Right atrium auricular region (tissue), 2 donors: ENCODE data around the gene MCEMP1. TPM values are rescaled to one million over a fixed set of nuclear protein-coding genes. Genes with fewer than 3 reads are reported as not detected.

ENCODE experiments used
- DNase-seq: peaks from one replicate; pipeline ENCODE4 v3.0.0-alpha.2; 2019; ENCODE audit warnings: low spot score
- H3K27ac ChIP-seq, 2 donors: fragments of 200-600 bp; sonication (generic); 1 replicate in 1 of 2; 2 replicates in 1 of 2; pipeline ENCODE4 v1.5.1; 2016 to 2019
- H3K27me3 ChIP-seq, 2 donors: fragments of 200-600 bp; sonication (generic); one replicate each; pipeline versions ENCODE4 v1.5.1 to v1.6.0; 2017 to 2019
- H3K36me3 ChIP-seq: fragments of 200-600 bp; sonication (generic); one replicate; pipeline ENCODE4 v1.5.1; 2016
- H3K4me1 ChIP-seq, 2 donors: fragments of 200-600 bp; sonication (generic); one replicate each; pipeline versions ENCODE4 v1.5.1 to v1.6.0; 2017 to 2019
- H3K4me3 ChIP-seq, 2 donors: fragments of 200-600 bp; sonication (generic); 1 replicate in 1 of 2; 2 replicates in 1 of 2; pipeline ENCODE4 v1.5.1; 2017 to 2019; ENCODE audit warnings: mild to moderate bottlenecking in 1 of 2, moderate library complexity in 1 of 2
- H3K9me3 ChIP-seq, 2 donors: fragments of 200-600 bp; sonication (generic); one replicate each; pipeline ENCODE4 v1.5.1; 2019
- total RNA-seq, 2 donors: library from RNA; depleted of rRNA; stranded (reverse); fragments of >200 nt; gene quantifications; one replicate each; pipeline ENCODE4 v1.1.0, GENCODE V29; 2016
- TF ChIP-seq, protein P1 (sequence below), 2 donors: fragments of 200-600 bp; sonication (generic); IDR thresholded peaks; one replicate each; pipeline ENCODE4 v1.5.1; 2019; ENCODE audit warnings: antibody characterized with exemption in 2 of 2

Gene MCEMP1
- total RNA-seq, 2 donors from 2014 or later = 0.70 to 1.5 TPM

DNA sequence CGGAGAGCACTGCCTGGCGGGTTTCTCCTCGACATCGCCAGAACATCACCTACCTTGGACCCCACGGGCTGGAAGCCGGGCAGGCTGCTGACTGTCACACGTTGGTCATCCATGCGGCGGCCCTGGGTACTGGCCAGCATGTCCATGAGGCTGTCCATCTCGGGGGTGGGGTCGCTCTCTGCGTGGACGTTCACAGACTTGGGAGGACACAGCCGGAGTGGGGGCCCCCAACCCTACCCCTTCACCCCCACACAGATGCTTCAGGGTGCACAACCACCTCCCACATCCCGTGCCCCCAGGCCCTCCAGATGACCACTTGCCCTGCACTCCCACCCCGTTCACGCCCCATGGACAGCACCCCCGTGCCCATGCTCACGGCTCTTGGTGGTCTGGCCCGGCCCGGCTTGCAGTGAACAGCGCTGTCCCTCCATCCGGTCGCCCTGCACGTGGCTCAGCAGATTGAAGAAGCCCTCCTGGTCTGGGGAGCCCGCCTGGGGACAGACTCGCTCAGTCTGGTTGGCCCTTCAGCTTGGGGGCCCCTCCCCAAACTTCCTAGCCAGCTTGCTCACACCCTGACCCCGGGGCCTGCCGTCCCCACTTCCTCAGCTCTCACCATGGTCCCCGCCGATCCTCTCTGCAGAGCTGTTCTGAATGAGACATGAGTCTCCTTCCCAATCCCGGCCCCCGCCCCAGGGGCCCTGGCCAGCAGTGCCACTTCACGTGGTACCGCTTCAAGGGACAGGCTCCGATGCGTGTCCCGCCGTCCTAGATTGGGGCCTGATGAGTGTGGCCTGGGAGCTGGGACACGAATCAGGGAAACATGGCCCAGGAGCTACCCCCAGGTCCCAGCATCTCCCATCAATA lies 44.3 kb upstream of the MCEMP1 start:
- no peak for DNase-seq
- peaks cover 0 to 9% of the 10 kb centered on the region in 2 donors for H3K27me3 ChIP-seq
- no peaks in the 10 kb centered on the region for H3K36me3 ChIP-seq
- no peaks in the 10 kb centered on the region for H3K9me3 ChIP-seq
- no peak overlapping the region for H3K27ac ChIP-seq
- H3K4me1 ChIP-seq = peaks cover 0 to 35% of the 10 kb centered on the region in 2 donors
- no peak overlapping the region for H3K4me3 ChIP-seq
- TF ChIP-seq, protein P1, sequence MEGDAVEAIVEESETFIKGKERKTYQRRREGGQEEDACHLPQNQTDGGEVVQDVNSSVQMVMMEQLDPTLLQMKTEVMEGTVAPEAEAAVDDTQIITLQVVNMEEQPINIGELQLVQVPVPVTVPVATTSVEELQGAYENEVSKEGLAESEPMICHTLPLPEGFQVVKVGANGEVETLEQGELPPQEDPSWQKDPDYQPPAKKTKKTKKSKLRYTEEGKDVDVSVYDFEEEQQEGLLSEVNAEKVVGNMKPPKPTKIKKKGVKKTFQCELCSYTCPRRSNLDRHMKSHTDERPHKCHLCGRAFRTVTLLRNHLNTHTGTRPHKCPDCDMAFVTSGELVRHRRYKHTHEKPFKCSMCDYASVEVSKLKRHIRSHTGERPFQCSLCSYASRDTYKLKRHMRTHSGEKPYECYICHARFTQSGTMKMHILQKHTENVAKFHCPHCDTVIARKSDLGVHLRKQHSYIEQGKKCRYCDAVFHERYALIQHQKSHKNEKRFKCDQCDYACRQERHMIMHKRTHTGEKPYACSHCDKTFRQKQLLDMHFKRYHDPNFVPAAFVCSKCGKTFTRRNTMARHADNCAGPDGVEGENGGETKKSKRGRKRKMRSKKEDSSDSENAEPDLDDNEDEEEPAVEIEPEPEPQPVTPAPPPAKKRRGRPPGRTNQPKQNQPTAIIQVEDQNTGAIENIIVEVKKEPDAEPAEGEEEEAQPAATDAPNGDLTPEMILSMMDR (IDR thresholded peaks at IDR 0.05) = no peak

DNA sequence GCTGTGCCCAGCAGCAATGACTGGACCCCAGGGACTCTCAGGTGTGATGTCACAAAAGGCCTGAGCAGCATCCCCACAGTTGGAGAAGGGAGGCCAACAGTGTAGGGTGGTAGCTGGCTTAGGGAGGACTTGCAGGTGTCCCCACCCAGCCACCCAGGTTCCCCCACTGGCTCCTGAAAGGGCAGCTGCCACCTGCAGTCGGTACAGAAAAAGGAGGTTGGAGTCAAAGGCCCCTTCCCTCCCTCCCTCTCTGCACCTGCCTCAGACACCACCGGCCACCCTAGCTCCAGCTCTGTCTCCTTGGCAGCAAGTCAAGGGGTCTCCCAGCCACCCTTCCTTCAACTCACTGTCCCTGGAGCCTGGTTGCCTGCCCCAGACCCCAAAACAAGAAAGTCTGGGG lies 43.2 kb upstream of the MCEMP1 start, which contains the start of gene PCP2:
Gene PCP2, minus strand, starts transcription at position 22 of the 400 bp plus-strand sequence. CDS start 262 bp downstream, outside the sequence.
- H3K9me3 ChIP-seq = no peaks in the 10 kb centered on the region

DNA sequence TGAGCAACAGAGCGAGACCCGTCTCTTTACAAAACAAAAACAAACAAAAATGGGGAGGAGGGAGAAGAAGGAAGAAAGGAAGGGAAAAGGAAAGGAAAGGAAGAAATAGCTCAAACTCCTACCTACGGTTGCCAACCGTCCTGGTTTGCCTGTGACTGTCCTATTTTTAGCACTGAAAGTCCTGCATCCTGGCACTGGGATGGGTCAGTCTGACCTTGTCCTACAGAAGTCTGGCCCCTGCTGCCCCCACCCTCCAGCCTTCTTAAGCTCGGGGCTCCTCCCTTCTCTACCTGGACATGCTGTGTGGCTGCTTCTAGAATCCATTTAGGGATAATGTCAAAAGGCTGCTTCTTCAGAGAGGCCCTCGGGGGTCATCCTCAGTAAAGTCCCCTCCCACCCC lies 41.2 kb upstream of the MCEMP1 start:
- no peaks in the 10 kb centered on the region for H3K9me3 ChIP-seq
- peaks cover 0 to 10% of the 10 kb centered on the region in 2 donors for H3K27me3 ChIP-seq
- H3K36me3 ChIP-seq = no peaks in the 10 kb centered on the region
- no peak overlapping the region for H3K27ac ChIP-seq
- H3K4me1 ChIP-seq = peaks cover 0 to 13% of the 10 kb centered on the region in 2 donors
- TF ChIP-seq, protein P1 (IDR thresholded peaks at IDR 0.05) = no peak
- no peak for DNase-seq
- H3K4me3 ChIP-seq = no peak overlapping the region

More for the DNA sequence above, 43.2 kb upstream of the MCEMP1 start, which contains the start of gene PCP2:
- H3K27me3 ChIP-seq = peaks cover 0 to 10% of the 10 kb centered on the region in 2 donors
- no peaks in the 10 kb centered on the region for H3K36me3 ChIP-seq
- no peak within 1 kb of the TSS for H3K4me3 ChIP-seq
- DNase-seq = no peak
- H3K27ac ChIP-seq = no peak within 1 kb of the TSS
- TF ChIP-seq, protein P1 (IDR thresholded peaks at IDR 0.05) = no peak
- H3K4me1 ChIP-seq = peaks cover 0 to 24% of the 10 kb centered on the region in 2 donors

DNA sequence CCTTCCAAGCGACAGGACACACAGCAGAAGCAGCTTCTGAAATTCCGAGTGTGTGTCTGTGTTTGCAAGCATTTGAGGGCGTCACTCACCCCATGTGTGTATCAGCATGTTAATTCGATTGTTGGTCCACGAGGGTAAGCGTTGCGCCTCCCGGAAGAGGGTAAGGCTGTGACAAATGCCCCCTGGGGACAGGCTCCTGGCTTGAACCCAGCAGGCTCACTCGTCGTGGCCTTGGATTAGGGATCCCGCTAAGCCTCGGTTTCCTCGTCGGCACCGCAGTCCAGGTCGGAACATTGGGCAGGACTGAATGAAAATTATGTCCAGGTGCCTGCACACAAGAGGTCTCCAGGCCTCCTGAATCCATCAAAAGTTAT lies 40.6 kb upstream of the MCEMP1 start:
- H3K4me3 ChIP-seq = peak overlapping the region in 1 of 2 donors; percentile 43
- H3K36me3 ChIP-seq = no peaks in the 10 kb centered on the region
- TF ChIP-seq, protein P1 (IDR thresholded peaks at IDR 0.05) = no peak
- H3K4me1 ChIP-seq = peaks cover 0 to 7% of the 10 kb centered on the region in 2 donors
- H3K27me3 ChIP-seq = peaks cover 0 to 10% of the 10 kb centered on the region in 2 donors
- H3K27ac ChIP-seq = no peak overlapping the region
- DNase-seq = no peak
- H3K9me3 ChIP-seq = no peaks in the 10 kb centered on the region

DNA sequence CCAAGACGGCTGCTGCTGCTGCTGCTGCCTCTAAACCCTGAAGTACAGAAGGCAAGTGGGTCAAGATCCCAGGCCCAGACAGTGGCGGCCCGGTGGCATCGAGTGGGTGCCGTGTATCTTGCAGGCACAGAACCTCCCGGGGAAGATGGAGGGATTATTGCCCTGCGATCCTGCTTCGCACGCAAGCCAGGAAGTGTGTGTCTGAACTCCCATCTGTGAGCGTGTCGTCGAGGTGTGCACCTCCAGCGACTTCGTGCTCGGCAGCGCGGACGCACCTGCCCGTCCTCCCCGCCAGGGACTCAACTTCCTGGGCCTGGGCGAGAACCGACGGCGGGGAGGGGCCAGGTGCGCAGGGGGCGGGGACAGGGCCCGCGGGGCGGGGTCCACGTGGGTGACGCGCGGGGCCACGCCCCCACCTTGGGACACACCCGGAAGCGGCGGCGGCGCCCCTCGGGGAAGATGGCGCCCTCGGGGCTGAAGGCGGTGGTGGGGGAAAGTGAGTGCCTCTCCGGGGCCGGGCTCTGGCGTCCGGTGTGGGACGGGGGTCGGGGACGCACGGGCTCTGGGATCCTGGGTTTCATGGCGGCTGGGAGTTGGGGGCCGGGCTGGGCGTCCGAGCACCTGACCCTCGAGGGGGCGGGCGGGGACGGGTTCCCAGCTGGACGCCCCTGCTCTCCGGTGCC lies 40.1 kb upstream of the MCEMP1 start, which contains the start of gene STXBP2:
Gene STXBP2, plus strand, starts transcription at position 420 of the 683 bp plus-strand sequence. Its CDS starts 40 bp downstream, at position 460.
- Histone ChIP-seq H3K27me3 (peaks cover 0 to 10% of the 10 kb centered on the region in 2 donors), H3K36me3 (no peaks in the 10 kb centered on the region), H3K4me3 (peak within 1 kb of the TSS; percentile 25 to 43), H3K4me1 (peaks cover 0 to 6% of the 10 kb centered on the region in 2 donors), H3K27ac (peak within 1 kb of the TSS in 1 of 2 donors; percentile 51), H3K9me3 (no peaks in the 10 kb centered on the region)
- DNase-seq = no peak
- TF ChIP-seq, protein P1 (IDR thresholded peaks at IDR 0.05) = no peak
